GM20000 (cell line): ENCODE data around the gene CRY2.

ENCODE experiments used
- DNase-seq: peaks from one replicate; pipeline ENCODE4 v3.0.0; 2012; ENCODE audit warnings: low spot score
- CTCF ChIP-seq: IDR thresholded peaks from 2 replicates; pipeline ENCODE4 v1.5.1; 2012; ENCODE audit warnings: mild to moderate bottlenecking, control low read depth; ENCODE audit errors: extremely low read depth, missing control alignments

The CRY2 gene

GRCh38 chr11:45924036-45924915, 77.0 kb downstream of the CRY2 start:
- no peak for TF ChIP-seq CTCF

GRCh38 chr11:45924927-45925326, 77.7 kb downstream of the CRY2 start:
- no peak for DNase-seq
- TF ChIP-seq CTCF, result no peak

More at GRCh38 chr11:45924036-45924915, 77.0 kb downstream of the CRY2 start:
- DNase-seq, result peak; percentile 26

- TF ChIP-seq CTCF, result no peak
- DNase-seq, result no peak
Observed at GRCh38 chr11:45925550-45925949, 78.3 kb downstream of the CRY2 start.

GRCh38 chr11:45926001-45926401, 78.7 kb downstream of the CRY2 start:
- DNase-seq, result peak; percentile 6

GRCh38 chr11:45926536-45927331, 79.5 kb downstream of the CRY2 start:
- no peak for TF ChIP-seq CTCF

More at GRCh38 chr11:45926001-45926401, 78.7 kb downstream of the CRY2 start:
- TF ChIP-seq CTCF, result no peak

GRCh38 chr11:45927332-45927683, 80.0 kb downstream of the CRY2 start:
- no peak for TF ChIP-seq CTCF
- DNase-seq, result peak; percentile 5

More at GRCh38 chr11:45926536-45927331, 79.5 kb downstream of the CRY2 start:
- no peak for DNase-seq
